HEK293 (cell line): ENCODE data around the gene KIF3B.

Source experiments
- BCL11A ChIP-seq: fragments of 450-650 bp; formaldehyde crosslinking; IDR thresholded peaks from 2 replicates; pipeline ENCODE4 v1.5.1; 2016; ENCODE audit warnings: low read depth, missing biosample characterization, missing genetic modification characterization
- EGR2 ChIP-seq: fragments of 450-650 bp; formaldehyde crosslinking; IDR thresholded peaks from 2 replicates; pipeline ENCODE4 v1.5.1; 2016; ENCODE audit warnings: low read depth, missing biosample characterization, missing genetic modification characterization
- GFI1B ChIP-seq: fragments of 450-650 bp; formaldehyde crosslinking; IDR thresholded peaks from 2 replicates; pipeline ENCODE4 v1.5.1; 2016; ENCODE audit warnings: missing biosample characterization, missing genetic modification characterization
- GLIS1 ChIP-seq: fragments of 450-650 bp; formaldehyde crosslinking; IDR thresholded peaks from 2 replicates; pipeline ENCODE4 v1.5.1; 2016; ENCODE audit warnings: missing biosample characterization, missing genetic modification characterization
- KLF16 ChIP-seq: fragments of 450-650 bp; formaldehyde crosslinking; IDR thresholded peaks from 2 replicates; pipeline ENCODE4 v1.5.1; 2017; ENCODE audit warnings: missing biosample characterization, missing genetic modification characterization
- KLF17 ChIP-seq: fragments of 450-650 bp; formaldehyde crosslinking; IDR thresholded peaks from 2 replicates; pipeline ENCODE4 v1.5.1; 2016; ENCODE audit warnings: missing biosample characterization, missing genetic modification characterization
- PBX3 ChIP-seq: sonication (generic); formaldehyde crosslinking; IDR thresholded peaks from 2 replicates; pipeline ENCODE4 v1.8.1; 2022; ENCODE audit warnings: mild to moderate bottlenecking, moderate library complexity, missing genetic modification reagents
- WT1 ChIP-seq: fragments of 450-650 bp; formaldehyde crosslinking; IDR thresholded peaks from 2 replicates; pipeline ENCODE4 v1.5.1; 2016; ENCODE audit warnings: missing biosample characterization, missing genetic modification characterization
- YY1 ChIP-seq: fragments of 450-650 bp; formaldehyde crosslinking; IDR thresholded peaks from 2 replicates; pipeline ENCODE4 v1.5.1; 2018; ENCODE audit warnings: missing biosample characterization, missing genetic modification characterization
- ZBTB11 ChIP-seq: fragments of 450-650 bp; formaldehyde crosslinking; conservative IDR thresholded peaks from 2 replicates; pipeline ENCODE4 v1.5.1; 2016; ENCODE audit warnings: low read depth, missing biosample characterization, missing genetic modification characterization
- ZBTB21 ChIP-seq: fragments of 450-650 bp; formaldehyde crosslinking; IDR thresholded peaks from 2 replicates; pipeline ENCODE4 v1.5.1; 2017; ENCODE audit warnings: missing biosample characterization, missing genetic modification characterization
- ZBTB48 ChIP-seq: fragments of 450-650 bp; formaldehyde crosslinking; IDR thresholded peaks from 2 replicates; pipeline ENCODE4 v1.5.1; 2016; ENCODE audit warnings: missing biosample characterization, missing genetic modification characterization
- ZBTB49 ChIP-seq: fragments of 450-650 bp; formaldehyde crosslinking; IDR thresholded peaks from 2 replicates; pipeline ENCODE4 v1.5.1; 2016; ENCODE audit warnings: missing biosample characterization, missing genetic modification characterization, low read depth
- ZBTB7A ChIP-seq: fragments of 450-650 bp; formaldehyde crosslinking; IDR thresholded peaks from 2 replicates; pipeline ENCODE4 v1.5.1; 2016; ENCODE audit warnings: low read depth, missing biosample characterization, missing genetic modification characterization
- ZBTB8A ChIP-seq: fragments of 450-650 bp; formaldehyde crosslinking; IDR thresholded peaks from 2 replicates; pipeline ENCODE4 v1.5.1; 2016; ENCODE audit warnings: missing biosample characterization, missing genetic modification characterization
- ZNF157 ChIP-seq: fragments of 450-650 bp; formaldehyde crosslinking; IDR thresholded peaks from 2 replicates; pipeline ENCODE4 v1.5.1; 2016; ENCODE audit warnings: missing biosample characterization, missing genetic modification characterization
- ZNF16 ChIP-seq: fragments of 450-650 bp; formaldehyde crosslinking; IDR thresholded peaks from 2 replicates; pipeline ENCODE4 v1.5.1; 2016; ENCODE audit warnings: low read depth, missing biosample characterization, missing genetic modification characterization
- ZNF391 ChIP-seq: fragments of 450-650 bp; formaldehyde crosslinking; IDR thresholded peaks from 2 replicates; pipeline ENCODE4 v1.5.1; 2016; ENCODE audit warnings: low read depth, missing biosample characterization, missing genetic modification characterization, borderline replicate concordance
- ZNF394 ChIP-seq: fragments of 450-650 bp; formaldehyde crosslinking; IDR thresholded peaks from 2 replicates; pipeline ENCODE4 v1.5.1; 2016; ENCODE audit warnings: missing biosample characterization, missing genetic modification characterization, mild to moderate bottlenecking, moderate library complexity, borderline replicate concordance
- ZNF398 ChIP-seq: fragments of 450-650 bp; formaldehyde crosslinking; IDR thresholded peaks from 2 replicates; pipeline ENCODE4 v1.5.1; 2017; ENCODE audit warnings: missing biosample characterization, missing genetic modification characterization
- ZNF501 ChIP-seq: fragments of 450-650 bp; formaldehyde crosslinking; IDR thresholded peaks from 2 replicates; pipeline ENCODE4 v1.5.1; 2016; ENCODE audit warnings: missing biosample characterization, missing genetic modification characterization
- ZNF513 ChIP-seq: fragments of 450-650 bp; IDR thresholded peaks from 2 replicates; pipeline ENCODE4 v1.5.1; 2018; ENCODE audit warnings: missing biosample characterization, missing genetic modification characterization
- ZNF514 ChIP-seq: fragments of 450-650 bp; formaldehyde crosslinking; IDR thresholded peaks from 2 replicates; pipeline ENCODE4 v1.5.1; 2016; ENCODE audit warnings: missing biosample characterization, missing genetic modification characterization
- ZNF629 ChIP-seq: fragments of 450-650 bp; formaldehyde crosslinking; IDR thresholded peaks from 2 replicates; pipeline ENCODE4 v1.5.1; 2017; ENCODE audit warnings: missing biosample characterization, missing genetic modification characterization
- ZNF701 ChIP-seq: fragments of 450-650 bp; formaldehyde crosslinking; IDR thresholded peaks from 2 replicates; pipeline ENCODE4 v1.5.1; 2016; ENCODE audit warnings: missing biosample characterization, missing genetic modification characterization
- ZNF707 ChIP-seq: fragments of 450-650 bp; formaldehyde crosslinking; IDR thresholded peaks from 2 replicates; pipeline ENCODE4 v1.5.1; 2016; ENCODE audit warnings: missing biosample characterization, missing genetic modification characterization
- ZNF791 ChIP-seq: fragments of 450-650 bp; formaldehyde crosslinking; IDR thresholded peaks from 2 replicates; pipeline ENCODE4 v1.5.1; 2016; ENCODE audit warnings: missing biosample characterization, missing genetic modification characterization
- ZSCAN30 ChIP-seq: fragments of 450-650 bp; IDR thresholded peaks from 2 replicates; pipeline ENCODE4 v1.5.1; 2018; ENCODE audit warnings: missing biosample characterization, mild to moderate bottlenecking, missing genetic modification characterization, moderate library complexity
- ZXDB ChIP-seq: fragments of 450-650 bp; formaldehyde crosslinking; IDR thresholded peaks from 2 replicates; pipeline ENCODE4 v1.5.1; 2016; ENCODE audit warnings: missing biosample characterization, missing genetic modification characterization

KIF3B gene

GRCh38 chr20:32358883-32359632 is 81.6 kb downstream of the KIF3B start (continued):
- TF ChIP-seq ZNF513 (tag by site-specific recombination) (no peak), ZBTB21 (tag by site-specific recombination) (no peak), ZNF701 (tag by site-specific recombination) (no peak), ZNF707 (no peak), ZNF501 (no peak), ZNF514 (tag by site-specific recombination) (no peak), ZNF157 (tag by site-specific recombination) (no peak), GFI1B (tag by site-specific recombination) (no peak), ZNF791 (tag by site-specific recombination) (no peak), ZBTB49 (tag by site-specific recombination) (no peak), ZNF391 (peak; percentile 38; the same call in 1 of the 2 replicates), ZNF394 (tag by site-specific recombination) (peak; percentile 75), ZNF16 (tag by site-specific recombination) (no peak), PBX3 (CRISPR knock-in tag) (no peak), WT1 (tag by site-specific recombination) (0 out of 2 replicates have a peak, but pooled peaks have one; percentile 23), ZXDB (tag by site-specific recombination) (peak; percentile 48; the same call in 1 of the 2 replicates), ZBTB11 (tag by site-specific recombination) (peak; percentile 54), ZBTB8A (tag by site-specific recombination) (peak; percentile 53; the same call in 1 of the 2 replicates), BCL11A (tag by site-specific recombination) (no peak), ZSCAN30 (no peak), YY1 (tag by site-specific recombination) (no peak), GLIS1 (tag by site-specific recombination) (peak; percentile 51; the same call in 1 of the 2 replicates), ZBTB7A (tag by site-specific recombination) (0 out of 2 replicates have a peak, but pooled peaks have one; percentile 22), KLF17 (peak; percentile 52; the same call in 1 of the 2 replicates), ZBTB48 (0 out of 2 replicates have a peak, but pooled peaks have one; percentile 25), ZNF398 (tag by site-specific recombination) (peak; percentile 85), ZNF629 (tag by site-specific recombination) (0 out of 2 replicates have a peak, but pooled peaks have one; percentile 20), EGR2 (tag by site-specific recombination) (peak; percentile 82), KLF16 (tag by site-specific recombination) (no peak)
